ENCODE measurements around the gene MED31.

Gene MED31

GRCh38 chr17:6626616-6627015 lies 24.8 kb downstream of the MED31 start:
- H2BK120ac ChIP-seq (ENCODE audit: insufficient read depth, low read length, poor library complexity), result no peak overlapping the region
- no peak overlapping the region for H4K8ac ChIP-seq (ENCODE audit: low read depth, low read length)
- no peak overlapping the region for H2BK12ac ChIP-seq (ENCODE audit: low read length)
- H4K12ac ChIP-seq (ENCODE audit: low read depth, low read length), result no peak overlapping the region
- H3K9ac ChIP-seq (ENCODE audit: low read length), result no peak overlapping the region
- no peak overlapping the region for H3K18ac ChIP-seq (ENCODE audit: low read length)
- H3K4me2 ChIP-seq (ENCODE audit: low read length), result no peak overlapping the region
- no peaks in the 10 kb centered on the region for H3K4me1 ChIP-seq (ENCODE audit: control insufficient read depth in 1 of 2, insufficient read depth in 2 of 2, low read length in 2 of 2)
- no peak overlapping the region for H3K4ac ChIP-seq (ENCODE audit: low read depth, low read length)
- no peak for DNase-seq
- H2AK5ac ChIP-seq (ENCODE audit: low read length), result no peak overlapping the region
- no peaks in the 10 kb centered on the region for H3K79me2 ChIP-seq (ENCODE audit: control insufficient read depth, insufficient read depth, low read length, poor library complexity)
- H3K23ac ChIP-seq (ENCODE audit: low read length), result no peak overlapping the region
- H3K36me3 ChIP-seq (ENCODE audit: control insufficient read depth in 1 of 2, insufficient read depth in 2 of 2, low read length in 2 of 2), result peaks cover 6 to 21% of the 10 kb centered on the region in 2 experiments
- H3K27me3 ChIP-seq (ENCODE audit: insufficient read depth, low read length), result no peaks in the 10 kb centered on the region
- no peak overlapping the region for H3K14ac ChIP-seq (ENCODE audit: low read length)
- H2AFZ ChIP-seq (ENCODE audit: insufficient read depth, low read length, poor library complexity), result no peak overlapping the region
- no peaks in the 10 kb centered on the region for H3K79me1 ChIP-seq (ENCODE audit: low read length)
- WGBS (ENCODE audit: extremely low coverage, insufficient coverage, insufficient read length), result no CpG with 5 or more reads among the region's 6 CpGs
- no peak overlapping the region for H2BK5ac ChIP-seq (ENCODE audit: low read depth, low read length, poor library complexity)
- no peak overlapping the region for H3K4me3 ChIP-seq (ENCODE audit: low read depth, low read length)
- no peaks in the 10 kb centered on the region for H3K9me3 ChIP-seq (ENCODE audit: insufficient read depth, low read depth, low read length)
- no peak overlapping the region for H4K91ac ChIP-seq (ENCODE audit: low read depth, low read length)
- H3K27ac ChIP-seq (ENCODE audit: low read depth, low read length), result no peak overlapping the region

GRCh38 chr17:6623941-6624340 lies 27.5 kb downstream of the MED31 start:
- Histone ChIP-seq H3K4me1 (ENCODE audit: control insufficient read depth in 1 of 2, insufficient read depth in 2 of 2, low read length in 2 of 2) (no peaks in the 10 kb centered on the region), H3K27ac (ENCODE audit: low read depth, low read length) (no peak overlapping the region), H2BK120ac (ENCODE audit: insufficient read depth, low read length, poor library complexity) (no peak overlapping the region), H3K9ac (ENCODE audit: low read length) (no peak overlapping the region), H3K4ac (ENCODE audit: low read depth, low read length) (no peak overlapping the region), H2AK5ac (ENCODE audit: low read length) (no peak overlapping the region), H4K12ac (ENCODE audit: low read depth, low read length) (no peak overlapping the region), H2AFZ (ENCODE audit: insufficient read depth, low read length, poor library complexity) (no peak overlapping the region), H3K4me3 (ENCODE audit: low read depth, low read length) (no peak overlapping the region), H4K8ac (ENCODE audit: low read depth, low read length) (no peak overlapping the region), H3K9me3 (ENCODE audit: insufficient read depth, low read depth, low read length) (no peaks in the 10 kb centered on the region), H3K18ac (ENCODE audit: low read length) (no peak overlapping the region), H3K27me3 (ENCODE audit: insufficient read depth, low read length) (no peaks in the 10 kb centered on the region), H2BK5ac (ENCODE audit: low read depth, low read length, poor library complexity) (no peak overlapping the region), H3K23ac (ENCODE audit: low read length) (no peak overlapping the region), H3K36me3 (ENCODE audit: control insufficient read depth in 1 of 2, insufficient read depth in 2 of 2, low read length in 2 of 2) (peaks cover 9 to 26% of the 10 kb centered on the region in 2 experiments), H3K14ac (ENCODE audit: low read length) (no peak overlapping the region), H4K91ac (ENCODE audit: low read depth, low read length) (no peak overlapping the region), H3K79me2 (ENCODE audit: control insufficient read depth, insufficient read depth, low read length, poor library complexity) (no peaks in the 10 kb centered on the region), H3K4me2 (ENCODE audit: low read length) (no peak overlapping the region), H3K79me1 (ENCODE audit: low read length) (no peaks in the 10 kb centered on the region), H2BK12ac (ENCODE audit: low read length) (no peak overlapping the region)
- peak in 1 of 2 donors; percentile 39 for DNase-seq
- no CpG with 5 or more reads among the region's 3 CpGs for WGBS (ENCODE audit: extremely low coverage, insufficient coverage, insufficient read length)

- Histone ChIP-seq H4K91ac (ENCODE audit: low read depth, low read length) (no peak overlapping the region), H2BK5ac (ENCODE audit: low read depth, low read length, poor library complexity) (no peak overlapping the region), H2AK5ac (ENCODE audit: low read length) (no peak overlapping the region), H3K14ac (ENCODE audit: low read length) (no peak overlapping the region), H3K36me3 (ENCODE audit: control insufficient read depth in 1 of 2, insufficient read depth in 2 of 2, low read length in 2 of 2) (peaks cover 1 to 27% of the 10 kb centered on the region in 2 experiments), H2BK12ac (ENCODE audit: low read length) (no peak overlapping the region), H3K9me3 (ENCODE audit: insufficient read depth, low read depth, low read length) (no peaks in the 10 kb centered on the region), H3K27me3 (ENCODE audit: insufficient read depth, low read length) (no peaks in the 10 kb centered on the region), H3K4me1 (ENCODE audit: control insufficient read depth in 1 of 2, insufficient read depth in 2 of 2, low read length in 2 of 2) (no peaks in the 10 kb centered on the region), H4K8ac (ENCODE audit: low read depth, low read length) (no peak overlapping the region), H3K4ac (ENCODE audit: low read depth, low read length) (no peak overlapping the region), H3K23ac (ENCODE audit: low read length) (no peak overlapping the region), H3K9ac (ENCODE audit: low read length) (no peak overlapping the region), H3K79me2 (ENCODE audit: control insufficient read depth, insufficient read depth, low read length, poor library complexity) (no peaks in the 10 kb centered on the region), H3K18ac (ENCODE audit: low read length) (no peak overlapping the region), H2BK120ac (ENCODE audit: insufficient read depth, low read length, poor library complexity) (no peak overlapping the region), H3K27ac (ENCODE audit: low read depth, low read length) (no peak overlapping the region), H3K79me1 (ENCODE audit: low read length) (no peaks in the 10 kb centered on the region), H4K12ac (ENCODE audit: low read depth, low read length) (no peak overlapping the region), H3K4me2 (ENCODE audit: low read length) (no peak overlapping the region), H2AFZ (ENCODE audit: insufficient read depth, low read length, poor library complexity) (no peak overlapping the region), H3K4me3 (ENCODE audit: low read depth, low read length) (no peak overlapping the region)
- DNase-seq, result no peak
- WGBS (ENCODE audit: extremely low coverage, insufficient coverage, insufficient read length), result no CpG with 5 or more reads among the region's 4 CpGs
Measured at GRCh38 chr17:6611231-6611630, 40.2 kb downstream of the MED31 start.

GRCh38 chr17:6610011-6610410 lies 41.4 kb downstream of the MED31 start:
- Histone ChIP-seq H2BK5ac (ENCODE audit: low read depth, low read length, poor library complexity) (no peak overlapping the region), H3K9me3 (ENCODE audit: insufficient read depth, low read depth, low read length) (no peaks in the 10 kb centered on the region), H3K79me2 (ENCODE audit: control insufficient read depth, insufficient read depth, low read length, poor library complexity) (no peaks in the 10 kb centered on the region), H2AFZ (ENCODE audit: insufficient read depth, low read length, poor library complexity) (no peak overlapping the region), H3K4me2 (ENCODE audit: low read length) (no peak overlapping the region), H2BK12ac (ENCODE audit: low read length) (no peak overlapping the region), H4K91ac (ENCODE audit: low read depth, low read length) (no peak overlapping the region), H3K9ac (ENCODE audit: low read length) (no peak overlapping the region), H4K12ac (ENCODE audit: low read depth, low read length) (no peak overlapping the region), H3K4me3 (ENCODE audit: low read depth, low read length) (no peak overlapping the region), H3K14ac (ENCODE audit: low read length) (no peak overlapping the region), H4K8ac (ENCODE audit: low read depth, low read length) (no peak overlapping the region), H3K4me1 (ENCODE audit: control insufficient read depth in 1 of 2, insufficient read depth in 2 of 2, low read length in 2 of 2) (no peaks in the 10 kb centered on the region), H3K36me3 (ENCODE audit: control insufficient read depth in 1 of 2, insufficient read depth in 2 of 2, low read length in 2 of 2) (peaks cover 3 to 31% of the 10 kb centered on the region in 2 experiments), H3K27me3 (ENCODE audit: insufficient read depth, low read length) (no peaks in the 10 kb centered on the region), H2AK5ac (ENCODE audit: low read length) (no peak overlapping the region), H3K23ac (ENCODE audit: low read length) (no peak overlapping the region), H3K27ac (ENCODE audit: low read depth, low read length) (no peak overlapping the region), H3K4ac (ENCODE audit: low read depth, low read length) (no peak overlapping the region), H2BK120ac (ENCODE audit: insufficient read depth, low read length, poor library complexity) (no peak overlapping the region), H3K18ac (ENCODE audit: low read length) (no peak overlapping the region), H3K79me1 (ENCODE audit: low read length) (no peaks in the 10 kb centered on the region)
- no CpG with 5 or more reads among the region's 5 CpGs for WGBS (ENCODE audit: extremely low coverage, insufficient coverage, insufficient read length)
- DNase-seq, result no peak

Data from trophoblast cell (in vitro differentiated cells and primary cell).